Activated CD8-positive, alpha-beta memory T cell treated with anti-CD3 and anti-CD28 coated beads for 4 hours (primary cell): Measurements from ENCODE around the gene ZNF845.
"Not testable (repeated sequence)": the region's sequence is repeated elsewhere in the genome, so short reads cannot be mapped to it uniquely, and the experiment has no call there.

Experiments
- DNase-seq, 2 donors: peaks; one replicate each; pipeline ENCODE4 v3.0.0-alpha.2; 2020; ENCODE audit warnings: low read depth in 2 of 2

The ZNF845 gene

DNA sequence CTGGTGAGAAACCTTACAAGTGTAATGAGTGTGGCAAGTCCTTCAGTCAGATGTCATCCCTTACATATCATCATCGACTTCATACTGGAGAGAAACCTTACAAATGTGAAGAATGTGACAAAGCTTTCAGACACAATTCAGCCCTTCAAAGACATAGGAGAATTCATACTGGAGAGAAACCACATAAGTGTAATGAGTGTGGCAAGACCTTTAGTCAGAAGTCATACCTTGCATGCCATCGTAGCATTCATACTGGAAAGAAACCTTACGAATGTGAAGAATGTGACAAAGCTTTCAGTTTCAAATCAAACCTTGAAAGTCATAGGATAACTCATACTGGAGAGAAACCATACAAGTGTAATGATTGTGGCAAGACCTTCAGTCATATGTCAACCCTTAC lies 47.8 kb downstream of the ZNF845 start:
- no peak for DNase-seq

DNA sequence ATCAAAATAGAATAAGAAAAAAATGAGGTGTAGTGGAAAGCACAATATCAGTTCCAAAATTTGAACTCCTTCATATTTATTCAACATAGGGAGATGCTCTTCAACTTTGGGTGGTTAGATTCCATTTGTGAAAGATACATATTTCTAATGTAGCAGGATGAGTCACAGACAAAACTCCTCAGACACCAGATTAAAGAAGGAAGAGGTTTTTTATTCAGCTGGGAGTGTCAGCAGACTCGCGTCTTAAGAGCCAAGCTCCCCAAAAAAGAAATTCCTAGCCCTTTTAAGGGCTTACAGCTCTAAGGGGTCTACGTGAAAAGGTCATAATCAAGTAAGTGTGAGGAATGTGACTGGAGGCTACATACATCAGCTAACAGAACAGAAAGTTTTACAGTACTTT lies 54.6 kb downstream of the ZNF845 start:
- DNase-seq: no peak

- no peak for DNase-seq
Measured at GRCh38 chr19:53388904-53389303, 55.4 kb downstream of the ZNF845 start.

DNA sequence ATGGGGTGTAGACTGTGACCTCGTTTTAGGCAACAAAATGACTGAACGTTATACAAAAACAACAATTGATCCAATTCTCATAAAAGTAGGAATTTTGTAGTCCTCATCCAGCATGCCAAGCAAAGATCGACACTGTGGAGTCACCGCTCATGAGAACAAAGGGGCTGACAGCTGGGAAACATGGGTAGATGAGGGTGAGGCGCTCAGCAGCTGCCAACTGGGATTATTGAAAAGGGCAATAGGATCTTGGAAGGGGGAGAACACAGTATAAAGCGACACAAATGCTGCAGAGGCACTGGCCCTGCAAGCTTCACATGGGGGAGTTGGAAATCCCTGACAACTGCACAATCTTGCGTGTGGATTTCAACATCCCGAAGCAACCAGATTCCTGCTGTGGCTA lies 56.0 kb downstream of the ZNF845 start:
- DNase-seq: no peak

DNA sequence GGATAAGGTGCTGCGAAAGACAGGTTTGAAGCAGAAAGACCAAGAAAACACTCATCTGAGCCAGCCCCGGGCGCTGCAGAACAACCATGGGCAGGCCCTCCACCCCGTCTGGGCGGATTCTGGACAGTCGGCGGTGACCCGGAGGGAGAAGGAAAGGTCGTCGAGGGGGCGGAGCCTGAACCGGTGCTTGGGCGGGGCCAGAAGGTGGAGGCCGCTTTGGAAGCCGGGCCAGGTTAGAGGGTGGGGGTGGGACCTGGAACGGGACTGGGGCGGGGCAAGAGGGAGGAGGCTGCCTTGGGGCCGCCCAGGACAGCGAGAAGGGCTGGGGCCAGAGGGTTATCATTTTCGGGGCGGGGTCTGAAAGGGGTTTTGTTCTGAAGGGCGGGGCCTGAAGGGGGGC lies 56.4 kb downstream of the ZNF845 start:
- DNase-seq: no peak

- no peak for DNase-seq
Measured at GRCh38 chr19:53394522-53394973, 61.0 kb downstream of the ZNF845 start.

DNA sequence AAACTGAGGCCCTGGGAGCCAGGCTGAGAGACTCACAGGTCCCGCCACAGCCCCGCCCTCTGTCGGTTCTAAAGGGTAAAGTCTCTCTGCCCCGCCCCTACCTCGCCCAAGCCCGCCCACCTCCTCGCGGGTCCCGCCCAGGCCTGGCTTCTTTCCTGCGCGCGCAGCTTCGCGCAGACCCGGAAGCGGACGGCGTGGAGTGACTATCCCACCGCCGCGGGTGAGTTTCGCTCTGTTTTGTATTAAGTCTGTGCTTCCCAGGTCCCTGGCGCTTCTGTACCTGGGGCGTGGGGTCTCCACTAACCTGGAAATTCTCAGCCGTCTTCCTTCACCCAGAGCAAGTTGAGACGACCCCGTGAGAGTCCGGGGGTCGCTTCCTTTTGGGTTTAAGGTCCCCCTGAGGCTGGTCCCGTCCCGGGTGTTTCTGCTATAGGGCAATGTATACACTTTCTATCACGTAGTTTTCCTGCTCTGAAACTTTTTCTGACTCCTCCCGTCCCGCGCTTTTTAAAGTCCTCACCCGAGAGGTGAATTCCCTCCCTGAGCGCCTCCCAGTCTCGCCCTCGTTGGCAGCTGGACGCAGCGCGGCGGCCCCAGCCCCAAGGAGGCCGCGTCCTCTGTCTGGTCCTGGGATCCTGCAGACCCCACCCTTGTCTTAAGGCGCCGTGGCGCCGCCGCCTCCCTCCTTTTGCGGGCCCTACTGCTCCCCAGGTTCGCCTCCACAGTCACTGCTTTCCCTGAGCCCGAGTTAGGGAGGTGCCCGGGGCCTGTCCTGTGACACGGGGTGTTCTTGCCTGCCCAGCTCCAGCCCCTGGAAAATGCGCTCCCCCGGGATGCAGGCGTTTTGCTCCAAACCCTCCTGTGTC lies 61.7 kb downstream of the ZNF845 start, which contains the start of gene ZNF765:
TSS of gene ZNF765 (plus strand) at position 176 of the 866 bp plus-strand sequence. CDS start 2,867 bp downstream, outside the sequence.
- peak; percentile 95 for DNase-seq

DNA sequence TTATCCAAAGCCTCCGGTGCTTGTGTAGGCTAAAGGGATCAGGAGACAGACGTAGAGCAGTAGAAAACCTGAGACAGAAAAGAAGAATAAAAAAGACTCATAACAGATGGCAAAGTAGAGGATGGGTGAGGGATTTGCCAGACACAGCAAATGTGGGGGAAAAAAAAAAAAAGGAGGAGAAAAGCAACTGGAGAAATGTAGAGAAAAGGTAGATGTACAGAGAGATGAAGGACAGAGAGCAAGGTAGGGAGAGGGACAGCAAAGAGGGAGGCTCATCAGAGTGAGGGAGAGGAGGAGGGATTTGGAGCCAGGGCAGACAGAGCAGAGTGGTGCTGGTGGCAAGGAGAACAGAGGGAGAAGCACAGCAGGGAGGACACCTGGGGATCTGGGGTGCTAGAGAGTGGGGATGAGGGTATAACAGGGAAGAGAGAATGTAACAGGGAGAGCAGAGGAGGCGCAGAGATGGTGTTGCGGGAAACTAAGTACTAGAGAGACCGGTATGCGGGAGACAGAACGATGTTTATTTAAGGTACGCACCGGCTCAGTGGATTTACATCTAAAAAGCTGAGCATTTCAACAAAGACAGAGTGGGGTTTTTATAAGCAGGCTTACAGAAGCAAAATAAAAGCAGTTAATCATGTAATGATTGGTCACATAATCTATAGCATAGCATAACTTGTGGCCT lies 62.4 kb downstream of the ZNF845 start:
- DNase-seq: not testable (repeated sequence)

- no peak for DNase-seq
Measured at GRCh38 chr19:53396525-53396868, 62.9 kb downstream of the ZNF845 start.

- not testable (repeated sequence) for DNase-seq
Measured at GRCh38 chr19:53397918-53398317, 64.4 kb downstream of the ZNF845 start.
